Keratinocyte (primary cell): ENCODE measurements around the gene MKLN1. TPM values are rescaled to one million over a fixed set of nuclear protein-coding genes. Genes with fewer than 3 reads are reported as not detected.

ENCODE experiments used
- DNase-seq: peaks from one replicate; pipeline ENCODE4 v3.0.0-alpha.2; 2011; ENCODE audit warnings: low read depth, missing footprints, low spot score
- FAIRE-seq: peaks from 2 replicates; lab custom pipeline; 2011; peaks lifted over from hg19 to GRCh38; lab: Jason Lieb, UNC
- H2AFZ ChIP-seq: 2 replicates; pipeline ENCODE4 v1.6.0; 2012; ENCODE audit warnings: low read length, control low read depth, inconsistent platforms; ENCODE audit not compliant: control insufficient read depth
- H3K27ac ChIP-seq: 2 replicates; pipeline ENCODE4 v1.5.1; 2011; ENCODE audit warnings: low read length; ENCODE audit not compliant: control insufficient read depth, insufficient read depth
- H3K27me3 ChIP-seq: 3 replicates; pipeline ENCODE4 v1.6.0; 2011; ENCODE audit warnings: low read length; ENCODE audit not compliant: control insufficient read depth, insufficient read depth; ENCODE audit errors: extremely low read depth
- H3K36me3 ChIP-seq, 2 experiments: 2 replicates in 1 of 2; 3 replicates in 1 of 2; pipeline ENCODE4 v1.5.1; 2011; ENCODE audit warnings: low read length in 2 of 2, mild to moderate bottlenecking in 1 of 2; ENCODE audit not compliant: control insufficient read depth in 2 of 2, insufficient read depth in 2 of 2; ENCODE audit errors: extremely low read depth in 1 of 2
- H3K4me1 ChIP-seq: 3 replicates; pipeline ENCODE4 v1.5.1; 2011; ENCODE audit warnings: low read length; ENCODE audit not compliant: control insufficient read depth, insufficient read depth; ENCODE audit errors: extremely low read depth
- H3K4me2 ChIP-seq: 3 replicates; pipeline ENCODE4 v1.6.0; 2011; ENCODE audit warnings: low read depth, low read length; ENCODE audit not compliant: control insufficient read depth, insufficient read depth; ENCODE audit errors: extremely low read depth
- H3K4me3 ChIP-seq, 3 experiments: fragments of 200-600 bp in 1 of 3; sonication (generic) in 1 of 3; 2 replicates in 2 of 3; 3 replicates in 1 of 3; pipeline ENCODE4 v1.5.1; 2011 to 2016; ENCODE audit warnings: low read length in 3 of 3, mild to moderate bottlenecking in 3 of 3, control low read depth in 2 of 3, inconsistent platforms in 1 of 3, low read depth in 1 of 3, mixed read lengths in 1 of 3, mixed run types in 1 of 3, moderate library complexity in 1 of 3; ENCODE audit not compliant: control insufficient read depth in 2 of 3, insufficient read depth in 2 of 3; ENCODE audit errors: extremely low read depth in 1 of 3
- H3K79me2 ChIP-seq: 2 replicates; pipeline ENCODE4 v1.6.0; 2012; ENCODE audit warnings: low read length; ENCODE audit not compliant: control insufficient read depth, insufficient read depth
- H3K9ac ChIP-seq: 3 replicates; pipeline ENCODE4 v1.6.0; 2011; ENCODE audit warnings: low read length; ENCODE audit not compliant: control insufficient read depth, insufficient read depth; ENCODE audit errors: extremely low read depth
- H3K9me1 ChIP-seq: 3 replicates; pipeline ENCODE4 v1.6.0; 2011; ENCODE audit warnings: low read length; ENCODE audit not compliant: control insufficient read depth, insufficient read depth; ENCODE audit errors: extremely low read depth
- H3K9me3 ChIP-seq: 2 replicates; pipeline ENCODE4 v1.5.1; 2012; ENCODE audit warnings: low read depth, low read length; ENCODE audit not compliant: control insufficient read depth
- H4K20me1 ChIP-seq: 3 replicates; pipeline ENCODE4 v1.6.0; 2011; ENCODE audit warnings: low read length; ENCODE audit not compliant: control insufficient read depth, insufficient read depth; ENCODE audit errors: extremely low read depth
- EZH2 ChIP-seq: IDR thresholded peaks from one replicate; pipeline ENCODE4 v1.6.1; 2012; ENCODE audit warnings: inconsistent platforms, mild to moderate bottlenecking, low read length, moderate library complexity
- dilution Hi-C: fragments of 300-500 bp; cut with MboI; formaldehyde crosslinking; loops from one replicate; pipeline ENCODE4 v1.7.0; 2020; ENCODE audit warnings: low sequenced_read_pairs; ENCODE audit not compliant: extremely low pct_ligation_motif_present
- polyA plus RNA-seq, 5 experiments: library from polyadenylated mRNA; depleted of rRNA in 3 of 5; stranded (reverse) in 3 of 5; stranded (forward) in 1 of 5; unstranded in 1 of 5; fragments of >200 nt; gene quantifications; 1 replicate in 1 of 5; 2 replicates in 3 of 5; 3 replicates in 1 of 5; pipeline versions ENCODE4 v1.2.1 to v1.2.3, GENCODE V29; 2011 to 2012; ENCODE audit warnings: missing spikeins in 2 of 5, low read depth in 1 of 5, low replicate concordance in 1 of 5
- TF ChIP-seq, protein P1 (sequence below), 3 experiments: IDR thresholded peaks in 1 of 3; conservative IDR thresholded peaks in 1 of 3; optimal IDR thresholded peaks in 1 of 3; 2 replicates in 2 of 3; 3 replicates in 1 of 3; pipeline versions ENCODE3 to v1.5.1; 2011; ENCODE audit warnings: low read length in 3 of 3, mild to moderate bottlenecking in 3 of 3, moderate library complexity in 2 of 3, control low read depth in 1 of 3, inconsistent platforms in 1 of 3; ENCODE audit not compliant: insufficient read depth in 2 of 3; ENCODE audit errors: extremely low read depth in 1 of 3

The MKLN1 gene
- polyA plus RNA-seq, 1 donor (not counting 4 experiments of a cell fraction or from before 2014, with no cell fraction given) = 43.8 TPM

DNA sequence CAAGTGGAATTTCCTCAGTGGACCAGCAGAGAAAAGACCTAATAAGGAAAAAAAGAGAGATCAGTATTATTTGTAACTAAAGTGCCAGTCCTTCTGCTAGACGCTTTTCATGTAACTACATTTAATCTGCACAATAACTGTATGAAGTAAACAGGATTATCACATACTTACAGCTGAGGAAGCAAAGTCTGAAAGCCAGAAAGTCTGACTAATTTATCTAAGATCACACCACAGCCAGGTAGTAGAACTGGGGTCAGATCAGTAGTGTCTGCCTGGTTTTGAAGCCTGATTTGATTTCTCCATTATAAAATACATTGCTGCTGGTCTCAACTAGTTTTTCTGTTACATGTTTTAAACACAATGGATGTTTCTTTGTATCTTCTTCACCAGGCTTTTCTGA, 159.5 kb downstream of the MKLN1 start:
- dilution Hi-C loops = no loop called here
- no peaks in the 10 kb centered on the region for H4K20me1 ChIP-seq
- H3K79me2 ChIP-seq = no peaks in the 10 kb centered on the region
- H3K27me3 ChIP-seq = no peaks in the 10 kb centered on the region
- TF ChIP-seq, protein P1, sequence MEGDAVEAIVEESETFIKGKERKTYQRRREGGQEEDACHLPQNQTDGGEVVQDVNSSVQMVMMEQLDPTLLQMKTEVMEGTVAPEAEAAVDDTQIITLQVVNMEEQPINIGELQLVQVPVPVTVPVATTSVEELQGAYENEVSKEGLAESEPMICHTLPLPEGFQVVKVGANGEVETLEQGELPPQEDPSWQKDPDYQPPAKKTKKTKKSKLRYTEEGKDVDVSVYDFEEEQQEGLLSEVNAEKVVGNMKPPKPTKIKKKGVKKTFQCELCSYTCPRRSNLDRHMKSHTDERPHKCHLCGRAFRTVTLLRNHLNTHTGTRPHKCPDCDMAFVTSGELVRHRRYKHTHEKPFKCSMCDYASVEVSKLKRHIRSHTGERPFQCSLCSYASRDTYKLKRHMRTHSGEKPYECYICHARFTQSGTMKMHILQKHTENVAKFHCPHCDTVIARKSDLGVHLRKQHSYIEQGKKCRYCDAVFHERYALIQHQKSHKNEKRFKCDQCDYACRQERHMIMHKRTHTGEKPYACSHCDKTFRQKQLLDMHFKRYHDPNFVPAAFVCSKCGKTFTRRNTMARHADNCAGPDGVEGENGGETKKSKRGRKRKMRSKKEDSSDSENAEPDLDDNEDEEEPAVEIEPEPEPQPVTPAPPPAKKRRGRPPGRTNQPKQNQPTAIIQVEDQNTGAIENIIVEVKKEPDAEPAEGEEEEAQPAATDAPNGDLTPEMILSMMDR (optimal IDR thresholded peaks at IDR 0.05 in 1 of 3, IDR thresholded peaks at IDR 0.05 in 1 of 3, conservative IDR thresholded peaks at IDR 0.05 in 1 of 3; ENCODE audit: extremely low read depth in 1 of 3, insufficient read depth in 2 of 3, low read length in 3 of 3) = no peak
- TF ChIP-seq EZH2 = no peak
- no peak overlapping the region for H3K4me2 ChIP-seq
- no peak overlapping the region for H3K9ac ChIP-seq
- FAIRE-seq (no peak), DNase-seq (no peak)
- H3K27ac ChIP-seq = no peak overlapping the region
- H3K4me1 ChIP-seq = peaks cover 3% of the 10 kb centered on the region
- H3K4me3 ChIP-seq = no peak overlapping the region
- peaks cover 2 to 3% of the 10 kb centered on the region in 2 experiments for H3K36me3 ChIP-seq
- H3K9me3 ChIP-seq = no peaks in the 10 kb centered on the region
- no peaks in the 10 kb centered on the region for H3K9me1 ChIP-seq
- no peak overlapping the region for H2AFZ ChIP-seq

DNA sequence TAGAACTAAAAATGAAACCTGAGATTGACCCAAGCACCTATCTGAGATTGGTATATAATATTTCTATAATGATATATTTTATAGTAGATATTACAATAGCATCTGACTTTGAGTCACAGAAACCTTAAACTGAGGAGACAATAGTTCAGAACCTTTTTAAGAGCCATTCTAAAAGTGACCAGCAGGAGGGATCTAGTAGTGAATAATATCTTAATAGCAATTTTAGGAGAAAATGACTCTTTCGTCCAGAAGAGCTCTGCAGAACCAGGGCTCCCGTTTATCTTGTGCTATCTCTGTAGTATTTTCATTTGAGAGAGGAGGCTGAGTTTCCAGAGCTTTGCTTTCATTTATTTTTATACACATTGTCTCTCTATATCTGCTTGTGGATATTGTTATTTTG, 160.7 kb downstream of the MKLN1 start:
- H3K4me2 ChIP-seq = no peak overlapping the region
- H3K27me3 ChIP-seq = no peaks in the 10 kb centered on the region
- no peaks in the 10 kb centered on the region for H4K20me1 ChIP-seq
- no peak overlapping the region for H3K27ac ChIP-seq
- H2AFZ ChIP-seq = no peak overlapping the region
- H3K9me3 ChIP-seq = no peaks in the 10 kb centered on the region
- FAIRE-seq (no peak), DNase-seq (no peak)
- H3K9ac ChIP-seq = no peak overlapping the region
- no peak overlapping the region for H3K4me3 ChIP-seq
- dilution Hi-C loops = no loop called here
- H3K36me3 ChIP-seq = peaks cover 2 to 3% of the 10 kb centered on the region in 2 experiments
- H3K4me1 ChIP-seq = peaks cover 4% of the 10 kb centered on the region
- no peaks in the 10 kb centered on the region for H3K9me1 ChIP-seq
- TF ChIP-seq, protein P1 (optimal IDR thresholded peaks at IDR 0.05 in 1 of 3, IDR thresholded peaks at IDR 0.05 in 1 of 3, conservative IDR thresholded peaks at IDR 0.05 in 1 of 3; ENCODE audit: extremely low read depth in 1 of 3, insufficient read depth in 2 of 3, low read length in 3 of 3) = peak in 1 of 3 experiments; percentile 31
- no peak for TF ChIP-seq EZH2
- no peaks in the 10 kb centered on the region for H3K79me2 ChIP-seq
